ENCODE results near the gene CCSER1.
"Not testable (repeated sequence)": the region's sequence is repeated elsewhere in the genome, so short reads cannot be mapped to it uniquely, and the experiment has no call there.

The CCSER1 gene

GRCh38 chr4:90580326-90580725, 453.1 kb downstream of the CCSER1 start:
- no peak for DNase-seq

GRCh38 chr4:90582087-90582486, 454.9 kb downstream of the CCSER1 start:
- DNase-seq: no peak

- DNase-seq: no peak
Measured at GRCh38 chr4:90584051-90584450, 456.9 kb downstream of the CCSER1 start.

GRCh38 chr4:90585961-90586360, 458.8 kb downstream of the CCSER1 start:
- no peak for DNase-seq

- no peak for DNase-seq
Measured at GRCh38 chr4:90586799-90587198, 459.6 kb downstream of the CCSER1 start.

GRCh38 chr4:90597927-90598326, 470.7 kb downstream of the CCSER1 start:
- DNase-seq: no peak

GRCh38 chr4:90598741-90599140, 471.5 kb downstream of the CCSER1 start:
- no peak for DNase-seq

GRCh38 chr4:90602726-90603125, 475.5 kb downstream of the CCSER1 start:
- DNase-seq: no peak

GRCh38 chr4:90603540-90603939, 476.3 kb downstream of the CCSER1 start:
- DNase-seq: no peak

- DNase-seq: no peak
Measured at GRCh38 chr4:90606781-90607180, 479.6 kb downstream of the CCSER1 start.

GRCh38 chr4:90614371-90614770, 487.2 kb downstream of the CCSER1 start:
- no peak for DNase-seq

- DNase-seq: no peak
Measured at GRCh38 chr4:90621080-90621479, 493.9 kb downstream of the CCSER1 start.

GRCh38 chr4:90624781-90625180, 497.6 kb downstream of the CCSER1 start:
- DNase-seq: no peak

- no peak for DNase-seq
Measured at GRCh38 chr4:90641861-90642599, 514.8 kb downstream of the CCSER1 start.

GRCh38 chr4:90643156-90643555, 516.0 kb downstream of the CCSER1 start:
- DNase-seq: no peak

- no peak for DNase-seq
Measured at GRCh38 chr4:90648311-90648710, 521.1 kb downstream of the CCSER1 start.

- no peak for DNase-seq
Measured at GRCh38 chr4:90648791-90649190, 521.6 kb downstream of the CCSER1 start.

GRCh38 chr4:90660672-90661071, 533.5 kb downstream of the CCSER1 start:
- DNase-seq: no peak

GRCh38 chr4:90670183-90670582, 543.0 kb downstream of the CCSER1 start:
- no peak for DNase-seq

GRCh38 chr4:90689739-90690138, 562.5 kb downstream of the CCSER1 start:
- DNase-seq: no peak

GRCh38 chr4:90695411-90695810, 568.2 kb downstream of the CCSER1 start:
- no peak for DNase-seq

GRCh38 chr4:90705501-90705900, 578.3 kb downstream of the CCSER1 start:
- not testable (repeated sequence) for DNase-seq

GRCh38 chr4:90715242-90715641, 588.0 kb downstream of the CCSER1 start:
- no peak for DNase-seq

- DNase-seq: no peak
Measured at GRCh38 chr4:90718931-90719330, 591.7 kb downstream of the CCSER1 start.

- DNase-seq: no peak
Measured at GRCh38 chr4:90727938-90728337, 600.7 kb downstream of the CCSER1 start.

Measured in CD4-positive, alpha-beta T cell treated with Interleukin-6 for 4 hours (primary cell).